H1 (cell line): ENCODE measurements around the gene THBS4.

Experiments
- CHD2 ChIP-seq: IDR thresholded peaks from 2 replicates; pipeline ENCODE4 v1.6.1; 2012; ENCODE audit warnings: low read length, improper control_type of control experiment
- CTCF ChIP-seq, 3 experiments: IDR thresholded peaks; 1 replicate in 2 of 3; 2 replicates in 1 of 3; pipeline versions ENCODE4 v1.5.1 to v1.6.1; 2011; ENCODE audit warnings: low read length in 3 of 3, mild to moderate bottlenecking in 3 of 3, inconsistent platforms in 2 of 3, low read depth in 1 of 3, moderate library complexity in 1 of 3; ENCODE audit not compliant: insufficient read depth in 1 of 3; ENCODE audit errors: control extremely low read depth in 1 of 3
- GTF2F1 ChIP-seq: IDR thresholded peaks from 2 replicates; pipeline ENCODE4 v1.6.1; 2012; ENCODE audit warnings: low read depth, low read length, improper control_type of control experiment, borderline replicate concordance
- RFX5 ChIP-seq: IDR thresholded peaks from 2 replicates; pipeline ENCODE4 v1.6.1; 2011; ENCODE audit warnings: low read depth, low read length, improper control_type of control experiment, borderline replicate concordance

GRCh38 chr5:80129146-80129545, 94.0 kb downstream of the THBS4 start:
- TF ChIP-seq GTF2F1 (no peak), CTCF (IDR thresholded peaks at IDR 0.05; ENCODE audit: control extremely low read depth in 1 of 3, insufficient read depth in 1 of 3, low read depth in 1 of 3, low read length in 3 of 3) (no peak), CHD2 (no peak), RFX5 (no peak)
